HCT116 (cell line): ENCODE results near the gene SPRR2E. TPM values are rescaled to one million over a fixed set of nuclear protein-coding genes. Genes with fewer than 3 reads are reported as not detected.
A peak's percentile ranks its signal among the peaks of the same experiment; 100 is the strongest.

Source experiments
- ATAC-seq: fragments of 200-7000 bp; cut with Tn5 transposase; 2 replicates; pipeline ENCODE4 v1.9.1; 2020; ENCODE audit warnings: mild to moderate bottlenecking, moderate library complexity
- BruUV-seq: library from RNA; stranded (reverse); fragments of 400-500 nt; replicated peaks from 2 replicates; lab custom pipeline; 2021; lab: Mats Ljungman, UMichigan
- CTCF ChIA-PET: fragments of 300-600 bp; sonication (Branson Sonifier 250); formaldehyde crosslinking; loops from one replicate; lab custom pipeline; 2021; ENCODE audit warnings: antibody characterized with exemption; lab: Charles Lee
- POLR2A ChIA-PET: fragments of 300-600, 350-600 bp; sonication (Branson Sonifier 250); formaldehyde crosslinking; loops from one replicate; lab custom pipeline; 2021; ENCODE audit warnings: antibody characterized with exemption; lab: Charles Lee
- RAD21 ChIA-PET, 2 experiments: fragments of 300-600 bp; sonication (Branson Sonifier 250); formaldehyde crosslinking; loops; one replicate each; lab custom pipeline; 2023; ENCODE audit warnings: low total read pairs in 2 of 2; ENCODE audit not compliant: uncharacterized antibody in 2 of 2, unreplicated experiment in 2 of 2, low non-redundant PET in 1 of 2; lab: Charles Lee
- DNase-seq: peaks from one replicate; pipeline ENCODE4 v3.0.0-alpha.2; 2010; ENCODE audit warnings: low read depth, low spot score
- H2AFZ ChIP-seq: fragments of 200-600 bp; shearing (Covaris generic), sonication (generic); 2 replicates; pipeline ENCODE4 v1.6.1; 2017; ENCODE audit warnings: low read depth, mixed run types, mixed read lengths, antibody characterized with exemption, low read length; ENCODE audit not compliant: poor library complexity, severe bottlenecking
- H3K27ac ChIP-seq: 2 replicates; pipeline ENCODE4 v1.5.1; 2012; ENCODE audit warnings: low read depth, low read length
- H3K27me3 ChIP-seq: fragments of 200-600 bp; sonication (generic); 2 replicates; pipeline ENCODE4 v1.6.1; 2016; ENCODE audit warnings: mixed run types, low read length, mixed read lengths; ENCODE audit not compliant: insufficient read depth
- H3K36me3 ChIP-seq, 2 experiments: fragments of 200-500 bp in 1 of 2; fragments of 200-600 bp in 1 of 2; sonication (Bioruptor generic) in 1 of 2; sonication (generic) in 1 of 2; 2 replicates each; pipeline versions ENCODE4 v1.5.1 to v1.6.1; 2014 to 2016; ENCODE audit warnings: low read length in 2 of 2, inconsistent platforms in 1 of 2, mixed read lengths in 1 of 2, mixed run types in 1 of 2; ENCODE audit not compliant: insufficient read depth in 2 of 2, control insufficient read depth in 1 of 2
- H3K4me1 ChIP-seq, 2 experiments: fragments of 200-600 bp in 1 of 2; sonication (generic) in 1 of 2; 2 replicates each; pipeline versions ENCODE4 v1.5.1 to v1.6.1; 2012 to 2017; ENCODE audit warnings: low read length in 2 of 2, inconsistent platforms in 1 of 2, mild to moderate bottlenecking in 1 of 2, mixed read lengths in 1 of 2, mixed run types in 1 of 2, moderate library complexity in 1 of 2; ENCODE audit not compliant: insufficient read depth in 2 of 2, control insufficient read depth in 1 of 2
- H3K4me2 ChIP-seq: fragments of 200-600 bp; sonication (generic); 2 replicates; pipeline ENCODE4 v1.6.1; 2017; ENCODE audit warnings: mixed run types, low read length, mixed read lengths
- H3K4me3 ChIP-seq, 2 experiments: fragments of 200-600 bp in 1 of 2; sonication (generic) in 1 of 2; replicated peaks in 1 of 2; 2 replicates each; pipeline ENCODE4 v1.5.1; 2011 to 2016; ENCODE audit warnings: low read length in 2 of 2, control low read depth in 1 of 2, low read depth in 1 of 2, mild to moderate bottlenecking in 1 of 2, mixed read lengths in 1 of 2, mixed run types in 1 of 2
- H3K79me2 ChIP-seq: fragments of 200-600 bp; sonication (generic); 2 replicates; pipeline ENCODE4 v1.6.1; 2017; ENCODE audit warnings: mild to moderate bottlenecking, mixed run types, low read length, moderate library complexity, mixed read lengths; ENCODE audit not compliant: insufficient read depth
- H3K9ac ChIP-seq: fragments of 200-600 bp; sonication (generic); 2 replicates; pipeline ENCODE4 v1.6.1; 2016; ENCODE audit warnings: low read length, mixed read lengths
- H3K9me2 ChIP-seq: fragments of 200-600 bp; sonication (generic), shearing (Covaris generic); 2 replicates; pipeline ENCODE4 v1.6.1; 2017; ENCODE audit warnings: mixed run types, mild to moderate bottlenecking, moderate library complexity; ENCODE audit not compliant: insufficient read depth
- H3K9me3 ChIP-seq, 2 experiments: fragments of 200-500 bp in 1 of 2; fragments of 200-600 bp in 1 of 2; sonication (Bioruptor generic) in 1 of 2; sonication (generic) in 1 of 2; 2 replicates each; pipeline ENCODE4 v1.6.1; 2014 to 2017; ENCODE audit warnings: low read length in 2 of 2, mixed read lengths in 2 of 2, inconsistent platforms in 1 of 2, low read depth in 1 of 2, mild to moderate bottlenecking in 1 of 2, mixed run types in 1 of 2, moderate library complexity in 1 of 2; ENCODE audit not compliant: control insufficient read depth in 1 of 2, insufficient read depth in 1 of 2
- H4K20me1 ChIP-seq: fragments of 200-600 bp; sonication (generic), shearing (Covaris generic); 2 replicates; pipeline ENCODE4 v1.6.1; 2017; ENCODE audit warnings: mixed run types, mild to moderate bottlenecking, moderate library complexity; ENCODE audit not compliant: insufficient read depth
- CBX3 ChIP-seq: IDR thresholded peaks from 2 replicates; pipeline ENCODE4 v1.6.1; 2012; ENCODE audit warnings: low read depth
- CEBPB ChIP-seq: IDR thresholded peaks from 2 replicates; pipeline ENCODE4 v1.6.1; 2012; ENCODE audit warnings: low read depth
- EGR1 ChIP-seq: IDR thresholded peaks from 2 replicates; pipeline ENCODE4 v1.6.1; 2012; ENCODE audit warnings: low read depth
- ELF1 ChIP-seq: IDR thresholded peaks from 2 replicates; pipeline ENCODE4 v1.6.1; 2012; ENCODE audit warnings: low read depth, borderline replicate concordance
- EZH2phosphoT487 ChIP-seq: fragments of 200-600 bp; IDR thresholded peaks from 2 replicates; pipeline ENCODE4 v1.6.1; 2018; ENCODE audit warnings: antibody characterized with exemption, borderline replicate concordance
- FOSL1 ChIP-seq: IDR thresholded peaks from 2 replicates; pipeline ENCODE4 v1.6.1; 2012; ENCODE audit warnings: low read depth
- JUND ChIP-seq: IDR thresholded peaks from 2 replicates; pipeline ENCODE4 v1.6.1; 2012
- POLR2A ChIP-seq: IDR thresholded peaks from 2 replicates; pipeline ENCODE4 v1.7.0; 2011; ENCODE audit warnings: borderline replicate concordance; ENCODE audit not compliant: insufficient read depth, insufficient read length; ENCODE audit errors: extremely low read depth
- SIN3A ChIP-seq: IDR thresholded peaks from 2 replicates; pipeline ENCODE4 v1.6.1; 2012; ENCODE audit warnings: low read depth
- TCF7L2 ChIP-seq: IDR thresholded peaks from 2 replicates; pipeline ENCODE4 v1.7.0; 2011; ENCODE audit warnings: borderline replicate concordance, inconsistent platforms; ENCODE audit not compliant: insufficient read depth, insufficient read length; ENCODE audit errors: extremely low read depth
- ZNF274 ChIP-seq: fragments of 200-500 bp; sonication (Bioruptor generic); IDR thresholded peaks from 2 replicates; pipeline ENCODE4 v1.6.1; 2014; ENCODE audit warnings: mild to moderate bottlenecking, low read depth, low read length, inconsistent platforms
- intact Hi-C: fragments of 100-400 bp; cut with micrococcal nuclease; formaldehyde crosslinking; loops from 2 replicates; pipeline ENCODE4 v1.10.0; 2022
- total RNA-seq: library from RNA; stranded (reverse); gene quantifications from one replicate; pipeline ENCODE4 v1.2.1, GENCODE V29; 2021; ENCODE audit not compliant: unreplicated experiment
- TF ChIP-seq, protein P1 (sequence below): IDR thresholded peaks from 2 replicates; pipeline ENCODE4 v1.6.1; 2012
- TF ChIP-seq, protein P2 (sequence below): IDR thresholded peaks from 2 replicates; pipeline ENCODE4 v1.6.1; 2012

The SPRR2E gene
- total RNA-seq, 1 experiment from 2014 or later: not detected

DNA sequence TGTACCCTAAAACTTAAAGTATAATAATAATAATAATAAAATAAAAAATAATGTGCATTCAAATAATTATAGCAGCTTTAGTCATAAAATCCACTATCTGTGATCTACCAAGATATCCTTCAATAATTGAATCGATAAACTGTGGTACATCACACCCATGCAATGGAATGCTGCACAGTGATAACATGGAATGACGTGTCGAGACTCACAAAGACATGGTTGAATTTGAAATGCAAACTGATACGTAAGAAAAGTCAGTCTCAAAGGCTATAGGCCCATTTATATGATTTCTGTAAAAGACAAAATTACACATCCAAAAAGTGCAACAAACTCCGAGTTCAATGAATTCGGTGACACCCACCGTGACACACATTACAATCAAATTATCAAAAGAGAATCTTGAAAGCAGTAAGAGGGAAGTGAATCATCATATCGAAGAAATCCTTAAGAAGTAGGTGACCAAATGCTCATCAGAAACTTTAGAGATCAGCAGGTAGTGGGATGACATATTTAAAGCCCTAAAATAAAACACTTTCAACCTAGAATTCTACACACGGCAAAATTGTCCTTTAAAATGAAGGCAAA, 5.2 kb upstream of the SPRR2E start:
- H3K4me2 ChIP-seq: peak overlapping the region; percentile 60
- no peaks in the 10 kb centered on the region for H3K27me3 ChIP-seq
- peak overlapping the region; percentile 52 for H2AFZ ChIP-seq
- no TSS peak for BruUV-seq
- intact Hi-C loops: no loop called here
- ChIA-PET POLR2A (no interaction called here), CTCF (no interaction called here), RAD21 (no interaction called here)
- peak; percentile 53 for TF ChIP-seq JUND
- TF ChIP-seq FOSL1: peak; percentile 21; the same call in 1 of the 2 replicates
- no peak for TF ChIP-seq CEBPB
- no peak for TF ChIP-seq CBX3
- TF ChIP-seq, protein P1, sequence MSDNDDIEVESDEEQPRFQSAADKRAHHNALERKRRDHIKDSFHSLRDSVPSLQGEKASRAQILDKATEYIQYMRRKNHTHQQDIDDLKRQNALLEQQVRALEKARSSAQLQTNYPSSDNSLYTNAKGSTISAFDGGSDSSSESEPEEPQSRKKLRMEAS: no peak
- no peak for TF ChIP-seq ZNF274
- no peak for TF ChIP-seq EGR1
- TF ChIP-seq SIN3A: no peak
- peak overlapping the region; percentile 53; the same call in 1 of the 2 replicates for H3K27ac ChIP-seq
- H3K9me3 ChIP-seq: no peaks in the 10 kb centered on the region
- 0 out of 4 replicates have a peak overlapping the region, but pooled peaks of 1 of the 2 experiments have one; percentile 15 for H3K4me3 ChIP-seq
- H4K20me1 ChIP-seq: no peaks in the 10 kb centered on the region
- no peaks in the 10 kb centered on the region for H3K79me2 ChIP-seq
- ATAC-seq: peak; percentile 46; the same call in 1 of the 2 replicates
- no peaks in the 10 kb centered on the region for H3K36me3 ChIP-seq
- DNase-seq: peak; percentile 47
- no peaks in the 10 kb centered on the region for H3K9me2 ChIP-seq
- peaks cover 9 to 20% of the 10 kb centered on the region in 2 experiments; a peak in 3 of 4 replicates for H3K4me1 ChIP-seq
- no peak overlapping the region for H3K9ac ChIP-seq

- H3K79me2 ChIP-seq: no peaks in the 10 kb centered on the region
- no peaks in the 10 kb centered on the region for H3K27me3 ChIP-seq
- no peak overlapping the region for H3K27ac ChIP-seq
- DNase-seq: no peak
- no peaks in the 10 kb centered on the region for H3K9me2 ChIP-seq
- ChIA-PET CTCF (no interaction called here), POLR2A (no interaction called here), RAD21 (no interaction called here)
- H2AFZ ChIP-seq: no peak overlapping the region
- H3K36me3 ChIP-seq: no peaks in the 10 kb centered on the region
- ATAC-seq: no peak
- no peak overlapping the region for H3K4me3 ChIP-seq
- TF ChIP-seq EZH2phosphoT487: no peak
- TF ChIP-seq, protein P2, sequence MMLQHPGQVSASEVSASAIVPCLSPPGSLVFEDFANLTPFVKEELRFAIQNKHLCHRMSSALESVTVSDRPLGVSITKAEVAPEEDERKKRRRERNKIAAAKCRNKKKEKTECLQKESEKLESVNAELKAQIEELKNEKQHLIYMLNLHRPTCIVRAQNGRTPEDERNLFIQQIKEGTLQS: no peak
- no peak for TF ChIP-seq ELF1
- TF ChIP-seq JUND: no peak
- no peak for TF ChIP-seq TCF7L2
- no peak for TF ChIP-seq POLR2A
- intact Hi-C loops: no loop called here
- peaks cover 8 to 19% of the 10 kb centered on the region in 2 experiments; a peak in 3 of 4 replicates for H3K4me1 ChIP-seq
- H3K9me3 ChIP-seq: no peaks in the 10 kb centered on the region
- H3K9ac ChIP-seq: no peak overlapping the region
- no peak overlapping the region for H3K4me2 ChIP-seq
- no TSS peak for BruUV-seq
- no peaks in the 10 kb centered on the region for H4K20me1 ChIP-seq
These were observed 1.4 kb upstream of the SPRR2E start for GRCh38 chr1:153095764-153096163.
